Activated T-cell treated with anti-CD3 and anti-CD28 coated beads, Interleukin-2, amount 50 U/mL, for 48 hours (primary cell): ENCODE measurements around the gene MAN2B2.

Source experiments
- DNase-seq, 2 experiments: peaks; one replicate each; pipeline ENCODE4 v3.0.0-alpha.2; 2020

The MAN2B2 gene

DNA sequence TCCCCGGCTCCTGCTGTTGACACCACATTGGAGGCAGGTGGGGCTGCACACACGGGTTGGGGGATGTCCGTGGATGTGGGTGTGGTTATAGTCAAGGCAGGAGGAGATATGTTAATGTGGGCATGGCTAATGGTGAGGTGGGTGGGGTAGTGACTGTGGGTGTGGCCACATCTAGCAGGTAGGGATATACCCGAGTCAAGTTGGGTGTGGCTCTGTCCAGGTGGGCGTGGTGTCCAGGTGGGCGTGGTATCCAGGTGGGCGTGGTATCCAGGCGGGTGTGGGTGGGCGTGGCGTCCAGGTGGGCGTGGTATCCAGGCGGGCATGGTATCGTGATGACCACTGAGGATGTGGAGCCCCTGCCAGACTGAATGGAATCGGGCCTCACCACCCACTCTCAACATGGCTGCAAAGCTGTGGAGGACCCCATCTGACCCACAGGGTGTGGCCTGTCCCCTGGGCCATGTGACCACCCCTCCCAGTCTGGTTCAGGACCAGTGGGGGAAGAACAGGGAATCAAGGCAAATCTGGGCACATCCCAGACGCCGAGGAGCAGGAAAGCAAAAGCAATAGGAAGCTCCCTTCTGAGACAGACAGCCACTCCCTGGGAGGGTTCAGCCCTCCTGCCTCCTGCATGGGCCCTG lies 21.0 kb downstream of the MAN2B2 start:
- peak in 1 of 2 experiments; percentile 24 for DNase-seq

DNA sequence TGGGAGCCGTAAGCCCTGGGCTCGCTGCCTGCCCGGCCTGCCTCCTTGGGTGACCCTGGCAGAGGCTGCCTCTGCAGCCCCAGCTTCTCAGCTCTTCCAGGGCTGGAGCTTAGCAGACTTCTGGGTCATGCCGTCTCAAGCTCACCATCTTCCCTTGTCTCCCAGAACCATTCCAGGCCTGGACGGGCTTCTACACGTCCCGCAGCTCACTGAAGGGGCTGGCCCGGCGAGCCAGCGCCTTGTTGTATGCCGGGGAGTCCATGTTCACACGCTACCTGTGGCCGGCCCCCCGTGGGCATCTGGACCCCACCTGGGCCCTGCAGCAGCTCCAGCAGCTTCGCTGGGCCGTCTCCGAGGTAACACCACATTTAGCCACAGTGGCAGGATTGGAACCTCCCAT lies 22.0 kb downstream of the MAN2B2 start:
- DNase-seq = no peak

- DNase-seq = no peak
Observed at GRCh38 chr4:6598127-6598526, 23.1 kb downstream of the MAN2B2 start.

DNA sequence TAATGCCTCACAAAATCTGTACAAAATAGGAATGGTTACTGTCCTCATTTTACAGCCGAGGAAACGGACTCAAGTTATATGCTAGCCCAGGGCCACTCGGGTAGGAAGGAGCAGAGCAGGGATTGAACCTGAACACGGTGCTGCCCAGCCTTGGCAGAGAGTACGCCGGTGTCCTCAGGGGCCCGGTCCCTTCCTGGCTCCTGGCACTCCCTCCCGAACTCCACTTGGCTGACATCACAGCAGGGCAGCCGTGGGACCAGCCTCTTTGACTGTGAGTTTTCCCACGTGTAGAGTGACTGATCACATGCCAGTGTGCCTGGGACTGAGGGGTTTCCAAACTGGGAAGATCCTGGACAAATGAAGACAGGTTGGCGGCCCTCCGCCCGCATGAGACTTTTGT lies 23.7 kb downstream of the MAN2B2 start:
- no peak for DNase-seq

DNA sequence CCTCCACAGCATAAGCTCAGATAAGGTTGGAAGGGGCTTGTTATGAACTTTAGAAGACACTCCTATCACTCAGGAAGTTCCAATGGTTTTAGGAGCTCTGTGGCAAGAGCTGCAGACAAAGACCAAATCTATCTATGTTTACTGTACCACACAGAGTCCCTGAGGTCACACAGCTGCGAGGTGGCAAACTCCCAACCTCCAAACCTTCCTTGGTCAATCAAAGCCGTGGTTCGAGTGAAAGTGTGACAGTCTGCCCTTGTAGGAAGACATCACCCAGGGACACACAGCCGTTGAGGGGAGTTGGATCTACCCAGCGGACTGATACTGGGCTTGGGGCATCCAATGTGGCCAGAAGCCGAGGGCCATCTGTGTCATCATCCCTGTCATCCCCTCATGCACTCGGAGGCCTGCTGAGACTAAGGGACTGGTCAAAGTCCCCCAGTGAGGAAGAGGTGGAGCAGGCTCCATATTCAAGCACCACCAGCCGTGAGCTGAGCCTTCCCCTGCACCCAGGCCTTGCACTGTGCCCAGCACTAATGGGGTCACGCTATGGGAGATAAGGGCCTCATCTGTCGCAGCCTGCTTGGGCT lies 26.8 kb downstream of the MAN2B2 start:
- no peak for DNase-seq

DNA sequence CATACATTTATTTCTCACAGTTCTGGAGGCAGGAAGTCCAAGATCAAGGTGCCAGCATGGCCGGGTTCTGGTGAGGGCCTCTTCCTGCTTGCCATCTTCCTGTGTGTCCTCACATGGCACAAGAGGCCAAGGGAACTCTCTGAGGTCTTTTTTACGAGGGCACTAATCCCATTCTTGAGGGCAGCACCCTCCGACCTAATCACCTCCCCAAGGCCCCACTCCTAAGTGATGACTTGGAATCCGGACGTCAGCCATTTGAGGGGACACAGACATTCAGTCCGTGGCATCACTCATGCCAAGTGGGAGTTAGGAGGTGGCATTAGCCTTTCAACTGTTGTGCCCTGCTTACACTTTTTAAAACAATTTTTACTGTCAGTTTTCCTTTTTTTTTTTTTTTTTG lies 27.3 kb downstream of the MAN2B2 start:
- DNase-seq = no peak

GRCh38 chr4:6603128-6603527 lies 28.1 kb downstream of the MAN2B2 start:
- no peak for DNase-seq

DNA sequence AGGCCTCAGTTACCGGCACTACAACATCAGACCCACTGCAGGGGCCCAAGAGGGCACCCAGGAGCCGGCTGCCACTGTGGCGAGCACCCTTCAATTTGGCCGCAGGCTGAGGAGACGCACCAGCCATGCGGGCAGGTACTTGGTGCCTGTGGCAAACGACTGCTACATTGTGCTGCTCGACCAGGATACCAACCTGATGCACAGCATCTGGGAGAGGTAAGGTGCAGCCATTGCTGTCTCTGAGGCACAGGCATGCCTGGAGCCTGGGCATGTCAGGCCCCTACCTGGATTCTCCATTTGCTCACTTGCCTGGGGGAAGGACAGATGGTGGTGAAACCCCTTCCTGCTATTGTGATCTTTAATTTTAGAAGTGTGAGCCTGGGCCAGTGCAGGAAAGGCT lies 30.1 kb downstream of the MAN2B2 start:
- no peak for DNase-seq

DNA sequence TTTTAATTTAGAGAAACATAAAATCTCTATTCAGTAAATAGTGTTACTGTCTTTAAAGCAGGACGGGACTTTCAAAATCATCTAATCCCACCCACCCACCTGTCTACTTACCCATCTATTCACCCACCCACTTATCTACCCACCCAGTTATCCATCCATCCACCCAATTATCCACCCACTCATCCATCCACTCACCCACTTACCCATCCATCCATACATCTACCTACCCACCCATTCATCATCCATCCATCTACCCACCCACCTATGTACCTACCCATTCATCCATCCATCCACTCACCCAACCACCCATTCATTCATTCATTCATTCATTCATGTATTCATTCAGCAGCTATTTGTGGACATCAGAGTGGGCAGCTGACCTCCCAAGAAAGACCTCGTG lies 30.6 kb downstream of the MAN2B2 start:
- DNase-seq = no peak

GRCh38 chr4:6606465-6607235 lies 31.7 kb downstream of the MAN2B2 start:
- no peak for DNase-seq

- DNase-seq = no peak
Observed at GRCh38 chr4:6607368-6608055, 32.5 kb downstream of the MAN2B2 start.

DNA sequence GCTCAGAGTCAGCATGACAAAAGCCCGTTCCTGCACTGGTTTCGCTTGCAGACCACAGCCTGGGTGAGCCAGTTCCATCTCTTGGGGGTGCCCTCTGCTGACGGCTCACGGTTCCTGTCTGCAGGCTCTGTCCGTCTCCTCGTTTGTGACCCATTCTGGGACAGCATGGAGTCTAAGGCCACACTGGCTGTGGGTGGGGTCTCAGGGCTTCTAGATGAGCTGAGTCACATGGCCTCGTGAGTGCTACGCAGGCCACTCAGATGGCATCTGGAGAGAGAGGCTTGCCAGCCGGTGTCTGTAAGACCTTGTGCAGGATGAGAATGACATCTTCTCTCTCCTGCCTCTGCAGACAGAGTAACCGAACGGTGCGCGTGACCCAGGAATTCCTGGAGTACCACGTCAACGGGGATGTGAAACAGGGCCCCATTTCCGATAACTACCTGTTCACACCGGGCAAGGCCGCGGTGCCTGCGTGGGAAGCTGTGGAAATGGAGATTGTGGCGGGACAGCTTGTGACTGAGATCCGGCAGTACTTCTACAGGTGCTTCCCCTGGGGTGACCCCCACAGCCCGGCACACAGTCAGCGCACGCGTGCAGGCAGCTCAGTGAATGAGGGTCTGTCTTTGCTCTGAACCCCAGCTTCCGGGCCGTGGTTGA lies 33.9 kb downstream of the MAN2B2 start:
- peak; percentile 27 to 39 for DNase-seq

- no peak for DNase-seq
Observed at GRCh38 chr4:6609415-6610079, 34.6 kb downstream of the MAN2B2 start.

GRCh38 chr4:6610856-6611430 lies 36.0 kb downstream of the MAN2B2 start:
- DNase-seq = no peak

GRCh38 chr4:6612961-6613675 lies 38.1 kb downstream of the MAN2B2 start:
- no peak for DNase-seq

DNA sequence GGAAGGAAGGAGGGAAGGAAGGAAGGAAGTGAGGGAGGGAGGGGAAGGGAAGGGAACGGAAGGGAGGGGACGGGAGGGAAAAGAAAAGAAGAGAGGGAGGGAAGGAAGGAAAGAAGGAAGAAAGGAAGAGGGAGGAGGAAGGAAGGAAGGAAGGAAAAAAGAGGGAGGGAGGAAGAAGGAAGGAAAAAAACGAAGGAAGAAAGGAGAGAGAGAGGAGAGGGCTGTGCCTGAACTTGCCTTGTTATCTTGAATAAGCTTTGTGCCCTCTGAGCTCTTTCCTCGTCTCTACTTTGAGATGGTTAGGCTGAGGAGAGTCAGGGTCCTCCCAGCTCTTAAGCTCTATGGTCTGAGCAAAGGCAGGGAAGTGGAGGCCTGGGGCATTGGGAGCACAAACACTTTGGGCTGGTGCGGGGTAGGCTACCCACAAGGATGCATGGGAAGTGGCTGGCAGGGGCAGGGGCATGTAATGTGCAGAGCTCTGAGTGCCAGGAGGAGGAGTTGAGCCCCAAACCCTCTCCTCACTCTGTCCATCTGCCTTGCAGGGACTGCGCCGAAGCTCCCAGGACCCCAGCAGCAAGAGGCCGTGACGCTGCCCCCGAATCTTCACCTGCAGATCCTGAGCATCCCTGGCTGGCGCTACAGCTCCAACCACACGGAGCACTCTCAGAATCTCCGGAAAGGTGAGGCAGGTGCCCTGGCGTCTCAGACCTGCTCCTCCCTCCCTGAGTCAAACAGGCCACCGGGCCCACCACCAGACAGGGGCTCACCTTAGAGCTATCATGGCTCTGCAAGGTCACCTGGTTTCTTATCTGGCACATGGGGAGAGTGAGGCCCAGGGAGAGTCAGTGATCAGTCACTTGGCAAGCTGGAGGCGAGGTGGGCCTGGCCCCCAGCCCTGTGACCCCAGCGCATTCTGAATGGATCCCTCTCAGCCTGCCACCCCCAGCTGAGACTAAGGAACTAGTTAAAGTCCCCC lies 39.0 kb downstream of the MAN2B2 start:
- DNase-seq = no peak

DNA sequence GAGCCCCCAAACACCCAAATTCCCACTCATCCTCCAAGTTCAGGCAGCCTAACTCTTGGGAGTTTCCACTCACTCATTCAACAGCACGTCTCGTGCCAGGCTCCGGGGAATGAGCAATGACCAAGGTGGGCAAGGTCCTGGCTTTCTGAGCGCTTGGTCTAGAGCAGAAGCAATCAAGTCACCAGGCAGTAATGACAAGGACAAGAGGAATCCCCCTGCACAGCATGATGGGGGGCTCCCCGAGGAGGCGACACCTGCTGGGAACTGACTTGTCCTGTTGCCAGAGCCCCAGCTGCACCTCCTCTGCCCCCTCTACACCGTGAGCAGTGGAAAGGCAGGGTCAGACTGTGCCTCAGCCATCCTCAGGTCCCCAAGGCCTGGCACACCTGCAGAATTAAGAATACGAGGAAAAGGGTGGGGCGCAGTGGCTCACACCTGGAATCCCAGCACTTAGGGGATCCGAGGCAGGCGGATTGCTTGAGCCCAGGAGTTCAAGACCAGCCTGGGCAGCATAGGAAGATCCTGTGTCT lies 39.8 kb downstream of the MAN2B2 start:
- no peak for DNase-seq

GRCh38 chr4:6616087-6616995 lies 41.4 kb downstream of the MAN2B2 start:
- no peak for DNase-seq

DNA sequence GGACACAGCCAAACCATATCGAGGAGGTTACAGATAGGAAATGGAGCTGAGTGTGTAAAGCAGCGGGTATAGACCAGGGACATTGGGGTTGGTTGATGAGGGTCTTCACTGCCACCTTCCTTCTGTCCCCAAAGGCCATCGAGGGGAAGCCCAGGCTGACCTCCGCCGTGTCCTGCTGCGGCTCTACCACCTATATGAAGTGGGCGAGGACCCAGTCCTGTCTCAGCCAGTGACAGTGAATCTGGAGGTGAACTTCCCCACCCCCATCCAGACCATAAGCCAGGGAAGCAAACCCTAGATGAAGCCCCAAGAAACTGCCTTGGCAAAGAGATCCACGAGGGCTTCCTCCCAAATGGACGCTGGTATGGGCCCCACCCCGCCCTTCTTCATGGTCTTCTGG lies 42.3 kb downstream of the MAN2B2 start:
- DNase-seq = no peak
